AG09319 (cell line): ENCODE data around the gene CCDC88C.

Source experiments
- DNase-seq: peaks from one replicate; pipeline ENCODE4 v3.0.0-alpha.2; 2010; ENCODE audit warnings: low read depth; ENCODE audit errors: extremely low read depth
- CTCF ChIP-seq: IDR thresholded peaks from 2 replicates; pipeline ENCODE4 v1.5.1; 2011; ENCODE audit warnings: low read depth, mild to moderate bottlenecking, inconsistent platforms, low read length, moderate library complexity

The CCDC88C gene

GRCh38 chr14:91305650-91306431 is 111.8 kb downstream of the CCDC88C start:
- DNase-seq, result no peak
- TF ChIP-seq CTCF, result no peak

GRCh38 chr14:91303924-91304229 is 113.7 kb downstream of the CCDC88C start:
- no peak for TF ChIP-seq CTCF

GRCh38 chr14:91303091-91303923 is 114.3 kb downstream of the CCDC88C start:
- no peak for TF ChIP-seq CTCF
- no peak for DNase-seq

More at GRCh38 chr14:91303924-91304229, 113.7 kb downstream of the CCDC88C start:
- no peak for DNase-seq

- no peak for TF ChIP-seq CTCF
- no peak for DNase-seq
Measured at GRCh38 chr14:91302391-91302790, 115.2 kb downstream of the CCDC88C start.

GRCh38 chr14:91300957-91301356 is 116.7 kb downstream of the CCDC88C start:
- no peak for TF ChIP-seq CTCF
- DNase-seq, result no peak

GRCh38 chr14:91300283-91300895 is 117.2 kb downstream of the CCDC88C start:
- DNase-seq, result no peak
- TF ChIP-seq CTCF, result no peak
